HUDEP-2 (cell line): Measurements from ENCODE around the gene CCDC102A.

Experiments
- DNase-seq, 76 experiments: peaks; one replicate each; lab custom pipeline; 2025; ENCODE audit not compliant: unreplicated experiment in 76 of 76; lab: John Stamatoyannopoulos, UW

The CCDC102A gene

GRCh38 chr16:57538235-57538721, 1.9 kb upstream of the CCDC102A start:
- DNase-seq: no peak

- DNase-seq: no peak
These were observed 1.3 kb upstream of the CCDC102A start for GRCh38 chr16:57537581-57538234.

- DNase-seq: no peak
These were observed 779 bp upstream of the CCDC102A start for GRCh38 chr16:57537194-57537505.

- peak in 69 of 76 experiments; percentile 5 to 86 (median 65) for DNase-seq
These were observed 578 bp downstream of the CCDC102A start for GRCh38 chr16:57535680-57536305.

GRCh38 chr16:57534881-57535658, 1.3 kb downstream of the CCDC102A start:
- no peak for DNase-seq

- DNase-seq: peak in 1 of 76 experiments; percentile 8
These were observed 2.0 kb downstream of the CCDC102A start for GRCh38 chr16:57534337-57534880.

- DNase-seq: peak in 18 of 76 experiments; percentile 5 to 31 (median 14)
These were observed 2.7 kb downstream of the CCDC102A start for GRCh38 chr16:57533431-57534336.

- no peak for DNase-seq
These were observed 4.1 kb downstream of the CCDC102A start for GRCh38 chr16:57532266-57532625.

GRCh38 chr16:57531635-57532265, 4.6 kb downstream of the CCDC102A start:
- no peak for DNase-seq

- no peak for DNase-seq
These were observed 5.2 kb downstream of the CCDC102A start for GRCh38 chr16:57531253-57531575.

GRCh38 chr16:57530522-57531252, 5.7 kb downstream of the CCDC102A start:
- DNase-seq: no peak

GRCh38 chr16:57530104-57530521, 6.3 kb downstream of the CCDC102A start:
- peak in 1 of 76 experiments; percentile 12 for DNase-seq

GRCh38 chr16:57529391-57530103, 6.8 kb downstream of the CCDC102A start:
- DNase-seq: no peak

- DNase-seq: no peak
These were observed 7.6 kb downstream of the CCDC102A start for GRCh38 chr16:57528499-57529390.

GRCh38 chr16:57527610-57528360, 8.6 kb downstream of the CCDC102A start:
- peak in 3 of 76 experiments; percentile 12 to 22 (median 13) for DNase-seq

- no peak for DNase-seq
These were observed 9.3 kb downstream of the CCDC102A start for GRCh38 chr16:57527027-57527426.

GRCh38 chr16:57526498-57526897, 9.9 kb downstream of the CCDC102A start:
- DNase-seq: no peak
